Activated T-cell treated with anti-CD3 and anti-CD28 coated beads, Interleukin-2, amount 50 U/mL, for 24 hours (primary cell): Measurements from ENCODE around the gene GPC4.

ENCODE experiments used
- DNase-seq: peaks from one replicate; pipeline ENCODE4 v3.0.0-alpha.2; 2020
- H3K27ac Mint-ChIP-seq: 2 replicates; pipeline ENCODE4 v1.8.0; 2020; ENCODE audit warnings: mild to moderate bottlenecking, mixed read lengths
- H3K27me3 Mint-ChIP-seq: 2 replicates; pipeline ENCODE4 v1.8.0; 2020; ENCODE audit warnings: mixed read lengths
- H3K36me3 Mint-ChIP-seq: 2 replicates; pipeline ENCODE4 v1.8.0; 2020; ENCODE audit warnings: low read depth, mixed read lengths
- H3K4me1 Mint-ChIP-seq: 2 replicates; pipeline ENCODE4 v1.8.0; 2020; ENCODE audit warnings: low read depth, mixed read lengths
- H3K4me3 Mint-ChIP-seq: 2 replicates; pipeline ENCODE4 v1.8.0; 2020; ENCODE audit warnings: mild to moderate bottlenecking, moderate library complexity, mixed read lengths
- H3K9me3 Mint-ChIP-seq: 2 replicates; pipeline ENCODE4 v1.8.0; 2020; ENCODE audit warnings: mixed read lengths

The GPC4 gene

DNA sequence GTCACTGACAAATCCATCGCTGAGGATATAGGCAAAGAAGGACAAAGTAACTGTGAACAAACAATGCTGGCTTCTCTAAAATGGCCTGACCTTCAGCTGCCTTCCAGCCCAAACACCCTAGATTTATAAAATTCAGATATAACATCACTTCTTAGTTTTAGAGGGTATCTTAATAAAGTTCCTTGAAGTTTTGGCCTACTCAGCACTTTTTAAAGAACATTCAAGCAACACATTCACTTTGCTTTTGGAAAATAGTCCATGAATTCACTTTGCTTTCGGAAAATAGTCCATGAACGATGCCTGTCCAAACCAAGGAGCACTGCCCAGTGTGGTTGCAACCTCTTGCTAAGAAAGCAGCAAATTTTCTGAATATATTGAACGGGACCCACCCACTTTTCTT lies 142.1 kb downstream of the GPC4 start:
- H3K27me3 Mint-ChIP-seq = peaks cover 64% of the 10 kb centered on the region
- H3K4me1 Mint-ChIP-seq = no peaks in the 10 kb centered on the region
- H3K4me3 Mint-ChIP-seq = no peak overlapping the region
- H3K36me3 Mint-ChIP-seq = no peaks in the 10 kb centered on the region
- peaks cover 5% of the 10 kb centered on the region for H3K9me3 Mint-ChIP-seq
- no peak for DNase-seq
- H3K27ac Mint-ChIP-seq = no peak overlapping the region

DNA sequence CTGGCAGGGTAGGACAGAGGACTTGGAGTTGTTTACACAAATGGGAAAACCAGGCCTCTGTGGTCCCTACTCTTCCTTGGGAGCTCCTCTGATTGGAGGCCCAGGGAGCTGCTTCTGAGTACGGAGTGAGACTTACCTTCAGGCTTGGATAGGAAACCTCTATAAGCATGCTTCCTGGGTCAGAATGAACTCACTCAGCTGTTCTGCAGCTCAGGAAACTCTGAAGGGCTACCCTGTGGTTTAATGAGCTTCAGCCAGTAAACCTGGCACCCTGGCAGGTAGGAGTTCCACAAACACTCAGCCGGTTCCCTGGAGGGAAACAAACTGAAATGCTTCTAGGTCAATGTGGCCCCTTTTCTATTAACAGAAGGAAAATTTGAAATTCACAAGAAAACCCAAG lies 146.1 kb downstream of the GPC4 start:
- H3K4me1 Mint-ChIP-seq = no peaks in the 10 kb centered on the region
- no peak overlapping the region for H3K27ac Mint-ChIP-seq
- no peak for DNase-seq
- H3K4me3 Mint-ChIP-seq = no peak overlapping the region
- H3K36me3 Mint-ChIP-seq = no peaks in the 10 kb centered on the region
- peaks cover 50% of the 10 kb centered on the region for H3K27me3 Mint-ChIP-seq
- H3K9me3 Mint-ChIP-seq = no peaks in the 10 kb centered on the region

GRCh38 chrX:133267621-133268020 lies 147.7 kb downstream of the GPC4 start:
- no peaks in the 10 kb centered on the region for H3K9me3 Mint-ChIP-seq
- peaks cover 51% of the 10 kb centered on the region for H3K27me3 Mint-ChIP-seq
- no peak for DNase-seq
- H3K4me3 Mint-ChIP-seq = no peak overlapping the region
- no peaks in the 10 kb centered on the region for H3K4me1 Mint-ChIP-seq
- H3K36me3 Mint-ChIP-seq = no peaks in the 10 kb centered on the region
- no peak overlapping the region for H3K27ac Mint-ChIP-seq

DNA sequence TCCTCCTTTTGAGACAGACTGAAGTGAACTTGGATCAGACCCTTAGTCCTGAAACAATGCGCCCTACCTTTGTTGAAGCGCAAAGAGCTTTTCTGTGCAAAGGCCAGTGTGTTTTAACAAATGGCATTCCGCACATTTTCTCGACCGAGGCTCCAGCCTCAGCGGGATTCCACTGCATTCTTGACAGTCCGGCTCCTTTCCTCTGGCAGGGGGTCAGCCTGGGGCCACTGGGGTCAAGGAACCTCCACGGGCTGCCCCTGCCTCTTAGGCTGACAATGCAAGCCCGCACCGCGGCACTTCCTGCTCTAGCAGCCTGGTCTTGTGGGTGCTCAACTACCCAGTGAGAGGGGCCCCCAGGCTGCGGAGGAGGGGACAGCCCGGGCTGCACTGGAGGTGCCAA lies 150.0 kb downstream of the GPC4 start:
- Mint-ChIP-seq H3K4me3 (no peak overlapping the region), H3K4me1 (no peaks in the 10 kb centered on the region), H3K27ac (no peak overlapping the region), H3K36me3 (no peaks in the 10 kb centered on the region), H3K9me3 (no peaks in the 10 kb centered on the region), H3K27me3 (peaks cover 53% of the 10 kb centered on the region)
- DNase-seq = no peak

DNA sequence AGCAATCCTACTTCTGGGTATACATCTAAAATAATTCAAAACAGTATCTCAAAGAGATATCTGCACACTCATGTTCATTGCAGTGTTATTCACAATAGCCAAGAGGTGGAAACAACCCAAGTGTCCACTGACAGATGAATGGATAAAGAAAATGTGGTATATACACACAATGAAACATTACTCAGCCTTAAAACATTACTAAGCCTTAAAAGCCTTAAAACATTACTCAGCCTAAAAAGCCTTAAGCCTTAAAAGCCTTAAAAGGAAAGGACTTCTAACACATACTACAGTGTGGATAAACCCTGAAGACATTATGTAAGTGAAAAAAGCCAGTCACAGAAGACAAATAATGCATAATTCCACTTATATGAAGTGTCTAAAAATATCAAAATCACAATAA lies 156.8 kb downstream of the GPC4 start:
- Mint-ChIP-seq H3K4me3 (no peak overlapping the region), H3K9me3 (no peaks in the 10 kb centered on the region), H3K4me1 (no peaks in the 10 kb centered on the region), H3K27me3 (peaks cover 64% of the 10 kb centered on the region), H3K27ac (no peak overlapping the region), H3K36me3 (no peaks in the 10 kb centered on the region)
- no peak for DNase-seq

GRCh38 chrX:133254666-133255065 lies 160.6 kb downstream of the GPC4 start:
- Mint-ChIP-seq H3K4me1 (no peaks in the 10 kb centered on the region), H3K27me3 (peaks cover 62% of the 10 kb centered on the region), H3K36me3 (no peaks in the 10 kb centered on the region), H3K4me3 (no peak overlapping the region), H3K9me3 (no peaks in the 10 kb centered on the region), H3K27ac (no peak overlapping the region)
- DNase-seq = no peak

GRCh38 chrX:133251204-133251603 lies 164.1 kb downstream of the GPC4 start:
- no peaks in the 10 kb centered on the region for H3K4me1 Mint-ChIP-seq
- H3K36me3 Mint-ChIP-seq = no peaks in the 10 kb centered on the region
- DNase-seq = no peak
- peaks cover 11% of the 10 kb centered on the region for H3K9me3 Mint-ChIP-seq
- no peak overlapping the region for H3K27ac Mint-ChIP-seq
- no peak overlapping the region for H3K4me3 Mint-ChIP-seq
- peaks cover 62% of the 10 kb centered on the region for H3K27me3 Mint-ChIP-seq

DNA sequence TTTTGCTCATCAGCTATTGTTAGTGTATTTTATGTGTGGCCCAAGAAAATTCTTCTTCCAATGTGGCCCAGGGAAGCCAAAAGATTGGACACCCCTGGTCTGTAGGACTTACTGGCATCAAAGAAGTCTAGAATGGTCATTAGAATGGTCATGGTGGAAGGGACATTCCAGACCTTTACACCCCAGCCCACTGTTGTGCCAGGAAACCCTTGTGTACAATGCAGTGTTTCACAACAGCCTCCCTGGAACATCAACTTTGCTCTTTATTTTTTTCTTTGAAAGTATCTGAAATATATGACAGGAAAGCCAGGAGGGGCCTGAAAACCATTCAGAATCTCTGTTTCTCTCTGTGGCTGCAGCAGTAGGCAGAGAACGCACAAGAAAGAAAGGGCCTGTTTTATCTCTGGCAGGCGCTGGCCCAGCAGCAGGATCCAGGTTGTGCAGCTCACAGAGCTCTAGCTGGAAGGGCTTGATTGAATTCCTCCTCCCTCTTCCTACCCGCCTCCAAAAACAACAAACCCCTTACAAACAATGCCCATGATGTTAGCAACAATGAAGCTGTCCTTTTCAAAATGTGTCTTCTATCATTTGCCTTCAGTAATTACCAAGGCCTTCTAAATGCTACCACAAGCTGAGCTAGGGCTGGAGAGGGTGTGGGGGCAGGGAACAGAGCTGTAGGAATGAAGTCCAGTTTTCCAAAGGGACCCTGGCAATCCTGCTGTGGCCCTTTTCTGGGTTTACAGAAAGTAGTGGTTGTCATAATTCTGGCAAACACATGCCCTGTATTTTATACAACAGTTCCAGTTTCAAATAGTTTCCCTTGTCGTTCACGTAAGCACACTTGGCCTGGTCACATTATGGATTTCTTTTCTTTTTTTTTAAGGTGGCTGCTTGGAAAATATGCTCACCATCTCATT lies 164.8 kb downstream of the GPC4 start:
- peaks cover 56% of the 10 kb centered on the region for H3K27me3 Mint-ChIP-seq
- H3K9me3 Mint-ChIP-seq = peaks cover 11% of the 10 kb centered on the region
- no peak for DNase-seq
- H3K36me3 Mint-ChIP-seq = no peaks in the 10 kb centered on the region
- no peaks in the 10 kb centered on the region for H3K4me1 Mint-ChIP-seq
- no peak overlapping the region for H3K27ac Mint-ChIP-seq
- H3K4me3 Mint-ChIP-seq = no peak overlapping the region
